K562 (cell line): ENCODE measurements around the gene CHGA. TPM values are rescaled to one million over a fixed set of nuclear protein-coding genes. Genes with fewer than 3 reads are reported as not detected.

Source experiments
- ATAC-seq: fragments of 200-7000 bp; cut with Tn5 transposase; 3 replicates; pipeline ENCODE4 v1.9.1; 2020; ENCODE audit warnings: moderate library complexity
- BruUV-seq: library from RNA; stranded (reverse); fragments of 400-500 nt; replicated peaks from 2 replicates; lab custom pipeline; 2021; lab: Mats Ljungman, UMichigan
- CTCF ChIA-PET: fragments of 300-600 bp; formaldehyde crosslinking; extraction: SDS; loops from one replicate; lab custom pipeline; 2021; ENCODE audit warnings: low intra/inter-chr PET ratio; lab: Yijun Ruan, JAX
- POLR2A ChIA-PET: fragments of 300-600, 350-650 bp; sonication (Branson Sonifier 250); formaldehyde crosslinking; extraction: SDS; loops from one replicate; lab custom pipeline; 2021; ENCODE audit warnings: antibody characterized with exemption, inconsistent platforms; lab: Yijun Ruan, JAX
- DNase-seq, 4 experiments: peaks; one replicate each; pipeline versions ENCODE4 v3.0.0 to v3.0.0-alpha.2; 2011 to 2018; ENCODE audit warnings: low spot score in 3 of 4, mixed read lengths in 3 of 4; ENCODE audit errors: extremely low read depth in 1 of 4
- FAIRE-seq: peaks from 2 replicates; lab custom pipeline; 2011; peaks lifted over from hg19 to GRCh38; lab: Jason Lieb, UNC
- H2AFZ ChIP-seq: 2 replicates; pipeline ENCODE4 v1.6.0; 2011; ENCODE audit warnings: low read depth, low read length, control low read depth, inconsistent platforms
- H3K27ac ChIP-seq: fragments of 200-600 bp; 3 replicates; pipeline ENCODE4 v1.8.0; 2011; ENCODE audit warnings: low read depth, mild to moderate bottlenecking, control low read depth, inconsistent platforms, low read length, moderate library complexity, mixed read lengths; ENCODE audit errors: extremely low read depth
- H3K27me3 ChIP-seq, 2 experiments: fragments of 300-600 bp in 1 of 2; 2 replicates in 1 of 2; 3 replicates in 1 of 2; pipeline versions ENCODE4 v1.6.0 to v1.8.0; 2011; ENCODE audit warnings: inconsistent platforms in 2 of 2, low read length in 2 of 2, mild to moderate bottlenecking in 1 of 2, mixed read lengths in 1 of 2, moderate library complexity in 1 of 2; ENCODE audit not compliant: control insufficient read depth in 2 of 2, insufficient read depth in 2 of 2
- H3K36me3 ChIP-seq: fragments of 300-600 bp; 3 replicates; pipeline ENCODE4 v1.8.0; 2011; ENCODE audit warnings: mild to moderate bottlenecking, low read length, inconsistent platforms; ENCODE audit not compliant: control insufficient read depth, insufficient read depth
- H3K4me1 ChIP-seq, 2 experiments: fragments of 200-600 bp in 1 of 2; replicated peaks in 1 of 2; 2 replicates in 1 of 2; 3 replicates in 1 of 2; pipeline versions ENCODE4 v1.5.1 to v1.8.0; 2011; ENCODE audit warnings: inconsistent platforms in 2 of 2, low read length in 2 of 2, mild to moderate bottlenecking in 1 of 2, mixed read lengths in 1 of 2, moderate library complexity in 1 of 2; ENCODE audit not compliant: control insufficient read depth in 2 of 2, insufficient read depth in 2 of 2
- H3K4me2 ChIP-seq: 2 replicates; pipeline ENCODE4 v1.6.1; 2011; ENCODE audit warnings: low read length, control low read depth, inconsistent platforms, mixed read lengths; ENCODE audit not compliant: insufficient read depth
- H3K4me3 ChIP-seq: fragments of 200-600 bp; sonication (generic), shearing (Covaris generic); 2 replicates; pipeline ENCODE4 v1.5.1; 2016; ENCODE audit warnings: control low read depth, inconsistent platforms
- H3K79me2 ChIP-seq: fragments of 200-600 bp; 3 replicates; pipeline ENCODE4 v1.8.0; 2011; ENCODE audit warnings: low read length, inconsistent platforms; ENCODE audit not compliant: control insufficient read depth, insufficient read depth
- H3K9ac ChIP-seq, 2 experiments: 2 replicates each; pipeline versions ENCODE4 v1.6.0 to v1.6.1; 2011; ENCODE audit warnings: low read depth in 2 of 2, low read length in 2 of 2, control low read depth in 1 of 2, inconsistent platforms in 1 of 2, mild to moderate bottlenecking in 1 of 2, mixed read lengths in 1 of 2; ENCODE audit not compliant: insufficient read depth in 1 of 2
- H3K9me1 ChIP-seq: one replicate; pipeline ENCODE4 v1.6.0; 2011; ENCODE audit warnings: inconsistent platforms, mild to moderate bottlenecking, low read length, moderate library complexity; ENCODE audit not compliant: control insufficient read depth, insufficient read depth
- H3K9me3 ChIP-seq: replicated peaks from 2 replicates; pipeline ENCODE4 v1.5.1; 2011; ENCODE audit warnings: low read depth, low read length, inconsistent platforms; ENCODE audit not compliant: control insufficient read depth, insufficient read depth
- H4K20me1 ChIP-seq: replicated peaks from 2 replicates; pipeline ENCODE4 v1.6.1; 2011; ENCODE audit warnings: low read length, inconsistent platforms, mixed read lengths; ENCODE audit not compliant: control insufficient read depth, insufficient read depth
- CBFA2T3 ChIP-seq: fragments of 450-650 bp; IDR thresholded peaks from 2 replicates; pipeline ENCODE4 v1.6.1; 2017
- CBX8 ChIP-seq: fragments of 200-600 bp; sonication (generic); IDR thresholded peaks from 2 replicates; pipeline ENCODE4 v1.6.1; 2012; ENCODE audit warnings: borderline replicate concordance, mixed run types, low read depth, mild to moderate bottlenecking, moderate library complexity, mixed read lengths, low read length, control low read depth, inconsistent platforms; ENCODE audit not compliant: poor library complexity, severe bottlenecking; ENCODE audit errors: extremely low read depth
- FUS ChIP-seq: fragments of 200-400 bp; formaldehyde crosslinking; optimal IDR thresholded peaks from 2 replicates; pipeline ENCODE3; 2017; ENCODE audit warnings: low read depth, low read length
- HNRNPLL ChIP-seq: fragments of 200-400 bp; formaldehyde crosslinking; IDR thresholded peaks from 2 replicates; pipeline ENCODE4 v1.6.1; 2017; ENCODE audit warnings: low read length, low read depth, mild to moderate bottlenecking; ENCODE audit not compliant: poor library complexity, severe bottlenecking
- SIRT6 ChIP-seq: IDR thresholded peaks from one replicate; pipeline ENCODE4 v1.6.1; 2012; ENCODE audit warnings: low read depth, mild to moderate bottlenecking, control low read depth, inconsistent platforms, low read length, moderate library complexity
- TAF9B ChIP-seq: fragments of 450-650 bp; IDR thresholded peaks from 2 replicates; pipeline ENCODE4 v1.6.1; 2018; ENCODE audit warnings: mild to moderate bottlenecking; ENCODE audit not compliant: partially characterized antibody
- WGBS: fragments of 100-300 bp; shearing (Covaris generic); methylation state at CpG from one replicate; pipeline ENCODE4 v1.1.6; 2016; ENCODE audit warnings: low coverage, mixed read lengths; ENCODE audit not compliant: insufficient coverage; ENCODE audit errors: missing lambda C conversion rate; 5-methylcytosine and 5-hydroxymethylcytosine counted together
- in situ Hi-C: fragments of 300-500 bp; cut with MboI; formaldehyde crosslinking; loops from 4 replicates; pipeline ENCODE4 v1.15.0; 2018; ENCODE audit warnings: inconsistent platforms, mixed read lengths
- intact Hi-C: fragments of 100-400 bp; cut with micrococcal nuclease; formaldehyde crosslinking; loops from 2 replicates; pipeline ENCODE4 v1.14.2; 2022
- polyA plus RNA-seq, 8 experiments: library from polyadenylated mRNA; depleted of rRNA in 4 of 8; stranded (reverse) in 5 of 8; unstranded in 3 of 8; fragments of >200 nt; fragmentation: Nextera tagmentation in 2 of 8; fragmentation: Illumina TruSeq in 1 of 8; extraction: Ambion mirVana in 2 of 8; extraction: Trizol in 1 of 8; gene quantifications; 2 replicates each; pipeline versions ENCODE4 v1.2.1 to v1.2.3, GENCODE V29; 2011 to 2014; ENCODE audit warnings: inconsistent platforms in 1 of 8, missing spikeins in 1 of 8
- total RNA-seq, 7 experiments: library from RNA; depleted of rRNA in 6 of 7; stranded (reverse); fragments of >200 nt in 6 of 7; fragmentation: Illumina TruSeq in 2 of 7; extraction: Trizol in 2 of 7; gene quantifications; 2 replicates each; pipeline versions ENCODE4 v1.2.1 to v1.2.3, GENCODE V29; 2011 to 2021; ENCODE audit warnings: low replicate concordance in 1 of 7

CHGA gene
- total and polyA plus RNA-seq, 9 of the 15 experiments (the other 6 are each of a cell fraction or from before 2014, with no cell fraction given): not detected

GRCh38 chr14:92917041-92917940, 5.7 kb upstream of the CHGA start:
- H4K20me1 ChIP-seq: no peaks in the 10 kb centered on the region; the same call in 1 of the 2 replicates
- no peak overlapping the region for H2AFZ ChIP-seq
- in situ Hi-C loops: no loop called here
- no TSS peak for BruUV-seq
- no peaks in the 10 kb centered on the region for H3K79me2 ChIP-seq
- 1% methylated on average over 11 of the region's 14 CpGs for WGBS
- no peak overlapping the region for H3K27ac ChIP-seq
- H3K9ac ChIP-seq: no peak overlapping the region
- no peak for FAIRE-seq
- H3K4me1 ChIP-seq: no peaks in the 10 kb centered on the region
- H3K9me1 ChIP-seq: no peaks in the 10 kb centered on the region
- ChIA-PET POLR2A (interaction anchor here (0.7 kb wide), 1 partner anchor 19 kb away, joined by 3 read pairs; no protein-coding TSS in a partner anchor), CTCF (no interaction called here)
- H3K27me3 ChIP-seq: peaks cover 0 to 10% of the 10 kb centered on the region in 2 experiments; a peak in 2 of 5 replicates
- no peaks in the 10 kb centered on the region for H3K36me3 ChIP-seq
- ATAC-seq: no peak
- intact Hi-C loops: no loop called here
- H3K4me2 ChIP-seq: no peak overlapping the region
- no peak for DNase-seq
- TF ChIP-seq FUS (no peak), SIRT6 (no peak), CBFA2T3 (0 out of 2 replicates have a peak, but pooled peaks have one; percentile 7)
- no peaks in the 10 kb centered on the region for H3K9me3 ChIP-seq
- no peak overlapping the region for H3K4me3 ChIP-seq

DNA sequence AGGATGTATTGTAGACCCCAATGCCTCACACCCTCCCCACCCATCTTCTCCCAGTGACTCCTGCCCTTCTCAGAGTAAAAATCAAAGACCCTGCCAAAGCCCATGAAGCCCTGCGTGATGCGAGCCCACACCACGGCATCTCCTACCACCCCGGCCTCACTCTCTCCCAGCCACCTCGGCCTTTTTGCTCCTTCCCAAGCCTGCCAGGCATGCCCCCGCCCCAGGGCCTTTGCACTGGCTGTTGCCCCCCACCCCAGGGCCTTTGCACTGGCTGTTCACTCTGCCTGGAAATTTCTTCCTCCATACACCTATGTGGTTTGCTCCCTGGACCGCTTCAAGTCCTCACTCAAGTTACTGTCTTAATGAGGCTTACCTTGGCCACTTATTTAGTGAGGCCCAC, 5.0 kb upstream of the CHGA start:
- TF ChIP-seq CBX8: no peak
- no peak for TF ChIP-seq TAF9B
- TF ChIP-seq HNRNPLL: no peak
- ChIA-PET POLR2A (interaction anchor here (0.6 to 0.7 kb wide), 2 partner anchors 203 to 524 kb away, joined by 3 read pairs; no protein-coding TSS in a partner anchor), CTCF (no interaction called here)
- 9% methylated on average over 7 of the region's 7 CpGs for WGBS
- H3K79me2 ChIP-seq: no peaks in the 10 kb centered on the region
- in situ Hi-C loops (no loop called here), intact Hi-C loops (no loop called here)
- no peaks in the 10 kb centered on the region; the same call in 1 of the 2 replicates for H4K20me1 ChIP-seq
- no peak for FAIRE-seq
- peaks cover 0 to 10% of the 10 kb centered on the region in 2 experiments; a peak in 2 of 5 replicates for H3K27me3 ChIP-seq
- no peak for ATAC-seq
- no peak for DNase-seq
- H3K9me3 ChIP-seq: no peaks in the 10 kb centered on the region
- no TSS peak for BruUV-seq
- peaks cover 0 to under 1% of the 10 kb centered on the region in 2 experiments; a peak in 1 of 5 replicates for H3K4me1 ChIP-seq
- H3K27ac ChIP-seq: no peak overlapping the region
- no peak overlapping the region for H3K4me2 ChIP-seq
- no peak overlapping the region for H3K9ac ChIP-seq
- H3K36me3 ChIP-seq: no peaks in the 10 kb centered on the region
- no peak overlapping the region for H3K4me3 ChIP-seq
- no peak overlapping the region for H2AFZ ChIP-seq
- H3K9me1 ChIP-seq: no peaks in the 10 kb centered on the region
